Endothelial cell of umbilical vein (primary cell): Measurements from ENCODE around the gene EP300. TPM values are rescaled to one million over a fixed set of nuclear protein-coding genes. Genes with fewer than 3 reads are reported as not detected.
A peak's percentile ranks its signal among the peaks of the same experiment; 100 is the strongest.
"Not testable (repeated sequence)": the region's sequence is repeated elsewhere in the genome, so short reads cannot be mapped to it uniquely, and the experiment has no call there.

Experiments
- BruUV-seq: library from RNA; stranded (reverse); fragments of 400-500 nt; replicated peaks from 2 replicates; lab custom pipeline; 2021; lab: Mats Ljungman, UMichigan
- CTCF ChIA-PET: fragments of 300-600, 350-600 bp; sonication (Branson Sonifier 250); formaldehyde crosslinking; loops from one replicate; lab custom pipeline; 2021; ENCODE audit warnings: antibody characterized with exemption, inconsistent platforms; lab: Charles Lee
- POLR2A ChIA-PET: fragments of 300-600, 350-600 bp; sonication (Branson Sonifier 250); formaldehyde crosslinking; loops from one replicate; lab custom pipeline; 2021; ENCODE audit warnings: antibody characterized with exemption, inconsistent platforms; lab: Charles Lee
- DNase-seq: peaks from one replicate; pipeline ENCODE4 v3.0.0-alpha.2; 2011; ENCODE audit warnings: low read depth, low spot score
- FAIRE-seq: peaks from 2 replicates; lab custom pipeline; 2011; peaks lifted over from hg19 to GRCh38; lab: Jason Lieb, UNC
- H2AFZ ChIP-seq: 2 replicates; pipeline ENCODE4 v1.6.0; 2012; ENCODE audit warnings: low read depth, low read length, control low read depth, inconsistent platforms
- H3K27ac ChIP-seq: 2 replicates; pipeline ENCODE4 v1.5.1; 2011; ENCODE audit warnings: low read depth, mild to moderate bottlenecking, control low read depth, low read length, moderate library complexity; ENCODE audit not compliant: insufficient read depth
- H3K27me3 ChIP-seq, 2 experiments: 2 replicates each; pipeline versions ENCODE4 v1.6.0 to v1.6.1; 2011; ENCODE audit warnings: low read length in 2 of 2, mixed read lengths in 1 of 2; ENCODE audit not compliant: control insufficient read depth in 2 of 2, insufficient read depth in 2 of 2
- H3K36me3 ChIP-seq, 2 experiments: 2 replicates in 1 of 2; 3 replicates in 1 of 2; pipeline ENCODE4 v1.5.1; 2011; ENCODE audit warnings: low read length in 2 of 2, mild to moderate bottlenecking in 1 of 2, moderate library complexity in 1 of 2; ENCODE audit not compliant: control insufficient read depth in 2 of 2, insufficient read depth in 2 of 2; ENCODE audit errors: extremely low read depth in 1 of 2
- H3K4me1 ChIP-seq: 3 replicates; pipeline ENCODE4 v1.5.1; 2011; ENCODE audit warnings: mild to moderate bottlenecking, low read length; ENCODE audit not compliant: control insufficient read depth, insufficient read depth; ENCODE audit errors: extremely low read depth
- H3K4me2 ChIP-seq: 2 replicates; pipeline ENCODE4 v1.6.1; 2011; ENCODE audit warnings: low read length, control low read depth, mixed read lengths; ENCODE audit not compliant: insufficient read depth
- H3K4me3 ChIP-seq, 3 experiments: fragments of 200-600 bp in 1 of 3; sonication (generic), shearing (Covaris generic) in 1 of 3; replicated peaks in 1 of 3; 2 replicates each; pipeline ENCODE4 v1.5.1; 2011 to 2016; ENCODE audit warnings: control low read depth in 3 of 3, low read length in 3 of 3, mild to moderate bottlenecking in 2 of 3, inconsistent platforms in 1 of 3, low read depth in 1 of 3, moderate library complexity in 1 of 3; ENCODE audit not compliant: insufficient read depth in 1 of 3
- H3K79me2 ChIP-seq: 2 replicates; pipeline ENCODE4 v1.6.0; 2012; ENCODE audit warnings: low read length, inconsistent platforms; ENCODE audit not compliant: control insufficient read depth, insufficient read depth
- H3K9ac ChIP-seq: replicated peaks from 2 replicates; pipeline ENCODE3; 2011; ENCODE audit warnings: low read length, control low read depth; ENCODE audit not compliant: insufficient read depth; ENCODE audit errors: extremely low read depth
- H3K9me1 ChIP-seq: replicated peaks from 3 replicates; pipeline ENCODE4 v1.6.0; 2011; ENCODE audit warnings: mild to moderate bottlenecking, low read length; ENCODE audit not compliant: control insufficient read depth, insufficient read depth; ENCODE audit errors: extremely low read depth
- H3K9me3 ChIP-seq: replicated peaks from 2 replicates; pipeline ENCODE4 v1.5.1; 2012; ENCODE audit warnings: low read length, inconsistent platforms; ENCODE audit not compliant: control insufficient read depth, insufficient read depth
- H4K20me1 ChIP-seq: replicated peaks from 2 replicates; pipeline ENCODE3; 2011; ENCODE audit warnings: mild to moderate bottlenecking, low read length; ENCODE audit not compliant: control insufficient read depth, insufficient read depth; ENCODE audit errors: extremely low read depth
- FOS ChIP-seq: IDR thresholded peaks from 2 replicates; pipeline ENCODE4 v1.6.1; 2011; ENCODE audit warnings: mild to moderate bottlenecking, low read length, moderate library complexity, borderline replicate concordance; ENCODE audit not compliant: insufficient read depth
- MYC ChIP-seq: IDR thresholded peaks from one replicate; pipeline ENCODE4 v1.6.1; 2011; ENCODE audit warnings: mild to moderate bottlenecking, low read depth, low read length
- dilution Hi-C: fragments of 300-500 bp; cut with MboI; formaldehyde crosslinking; loops from one replicate; pipeline ENCODE4 v1.15.0; 2019; ENCODE audit warnings: low sequenced_read_pairs; ENCODE audit not compliant: extremely low pct_ligation_motif_present
- intact Hi-C: fragments of 100-400 bp; cut with micrococcal nuclease; formaldehyde crosslinking; loops from one replicate; pipeline ENCODE4 v1.10.0; 2022
- polyA plus RNA-seq, 4 experiments: library from polyadenylated mRNA; depleted of rRNA in 3 of 4; stranded (reverse) in 3 of 4; unstranded in 1 of 4; fragments of >200 nt; gene quantifications; 2 replicates each; pipeline versions ENCODE4 v1.2.1 to v1.2.3, GENCODE V29; 2011 to 2012; ENCODE audit warnings: missing spikeins in 1 of 4
- total RNA-seq: library from RNA; stranded (reverse); gene quantifications from 2 replicates; pipeline ENCODE4 v1.2.3, GENCODE V29; 2021
- TF ChIP-seq, protein P1 (sequence below), 2 donors: IDR thresholded peaks; 1 replicate in 1 of 2; 2 replicates in 1 of 2; pipeline ENCODE4 v1.5.1; 2011; ENCODE audit warnings: low read length in 2 of 2, mild to moderate bottlenecking in 2 of 2, moderate library complexity in 2 of 2, control low read depth in 1 of 2, inconsistent platforms in 1 of 2, low read depth in 1 of 2; ENCODE audit not compliant: insufficient read depth in 1 of 2; ENCODE audit errors: extremely low read depth in 1 of 2
- TF ChIP-seq, protein P2 (sequence below): IDR thresholded peaks from 2 replicates; pipeline ENCODE4 v1.6.1; 2011; ENCODE audit not compliant: insufficient read depth, insufficient read length

EP300 gene
- total and polyA plus RNA-seq, 2 donors (not counting 3 experiments of a cell fraction or from before 2014, with no cell fraction given): 24.4 to 63.0 TPM

DNA sequence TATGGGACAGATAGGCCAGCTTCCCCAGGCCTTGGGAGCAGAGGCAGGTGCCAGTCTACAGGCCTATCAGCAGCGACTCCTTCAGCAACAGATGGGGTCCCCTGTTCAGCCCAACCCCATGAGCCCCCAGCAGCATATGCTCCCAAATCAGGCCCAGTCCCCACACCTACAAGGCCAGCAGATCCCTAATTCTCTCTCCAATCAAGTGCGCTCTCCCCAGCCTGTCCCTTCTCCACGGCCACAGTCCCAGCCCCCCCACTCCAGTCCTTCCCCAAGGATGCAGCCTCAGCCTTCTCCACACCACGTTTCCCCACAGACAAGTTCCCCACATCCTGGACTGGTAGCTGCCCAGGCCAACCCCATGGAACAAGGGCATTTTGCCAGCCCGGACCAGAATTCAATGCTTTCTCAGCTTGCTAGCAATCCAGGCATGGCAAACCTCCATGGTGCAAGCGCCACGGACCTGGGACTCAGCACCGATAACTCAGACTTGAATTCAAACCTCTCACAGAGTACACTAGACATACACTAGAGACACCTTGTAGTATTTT is 86.1 kb downstream of the EP300 start:
- H2AFZ ChIP-seq: no peak overlapping the region
- no peaks in the 10 kb centered on the region for H3K9me3 ChIP-seq
- no peak overlapping the region for H3K9ac ChIP-seq
- no peak overlapping the region for H3K4me2 ChIP-seq
- peaks cover 29% of the 10 kb centered on the region for H3K4me1 ChIP-seq
- H3K27me3 ChIP-seq: no peaks in the 10 kb centered on the region
- BruUV-seq: TSS peak; percentile 15
- peaks cover 5 to 31% of the 10 kb centered on the region in 2 experiments for H3K36me3 ChIP-seq
- DNase-seq: no peak
- H4K20me1 ChIP-seq: no peaks in the 10 kb centered on the region
- dilution Hi-C loops: no loop called here
- intact Hi-C loops: no loop called here
- TF ChIP-seq FOS (no peak), MYC (no peak)
- TF ChIP-seq, protein P1, sequence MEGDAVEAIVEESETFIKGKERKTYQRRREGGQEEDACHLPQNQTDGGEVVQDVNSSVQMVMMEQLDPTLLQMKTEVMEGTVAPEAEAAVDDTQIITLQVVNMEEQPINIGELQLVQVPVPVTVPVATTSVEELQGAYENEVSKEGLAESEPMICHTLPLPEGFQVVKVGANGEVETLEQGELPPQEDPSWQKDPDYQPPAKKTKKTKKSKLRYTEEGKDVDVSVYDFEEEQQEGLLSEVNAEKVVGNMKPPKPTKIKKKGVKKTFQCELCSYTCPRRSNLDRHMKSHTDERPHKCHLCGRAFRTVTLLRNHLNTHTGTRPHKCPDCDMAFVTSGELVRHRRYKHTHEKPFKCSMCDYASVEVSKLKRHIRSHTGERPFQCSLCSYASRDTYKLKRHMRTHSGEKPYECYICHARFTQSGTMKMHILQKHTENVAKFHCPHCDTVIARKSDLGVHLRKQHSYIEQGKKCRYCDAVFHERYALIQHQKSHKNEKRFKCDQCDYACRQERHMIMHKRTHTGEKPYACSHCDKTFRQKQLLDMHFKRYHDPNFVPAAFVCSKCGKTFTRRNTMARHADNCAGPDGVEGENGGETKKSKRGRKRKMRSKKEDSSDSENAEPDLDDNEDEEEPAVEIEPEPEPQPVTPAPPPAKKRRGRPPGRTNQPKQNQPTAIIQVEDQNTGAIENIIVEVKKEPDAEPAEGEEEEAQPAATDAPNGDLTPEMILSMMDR (IDR thresholded peaks at IDR 0.05; ENCODE audit: extremely low read depth in 1 of 2, insufficient read depth in 1 of 2, low read depth in 1 of 2, low read length in 2 of 2): no peak
- TF ChIP-seq, protein P2, sequence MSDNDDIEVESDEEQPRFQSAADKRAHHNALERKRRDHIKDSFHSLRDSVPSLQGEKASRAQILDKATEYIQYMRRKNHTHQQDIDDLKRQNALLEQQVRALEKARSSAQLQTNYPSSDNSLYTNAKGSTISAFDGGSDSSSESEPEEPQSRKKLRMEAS: no peak
- H3K4me3 ChIP-seq: no peak overlapping the region
- no peak overlapping the region for H3K27ac ChIP-seq
- no peaks in the 10 kb centered on the region for H3K9me1 ChIP-seq
- H3K79me2 ChIP-seq: no peaks in the 10 kb centered on the region
- POLR2A ChIA-PET: no interaction called here
- FAIRE-seq: no peak
- CTCF ChIA-PET: no interaction called here

DNA sequence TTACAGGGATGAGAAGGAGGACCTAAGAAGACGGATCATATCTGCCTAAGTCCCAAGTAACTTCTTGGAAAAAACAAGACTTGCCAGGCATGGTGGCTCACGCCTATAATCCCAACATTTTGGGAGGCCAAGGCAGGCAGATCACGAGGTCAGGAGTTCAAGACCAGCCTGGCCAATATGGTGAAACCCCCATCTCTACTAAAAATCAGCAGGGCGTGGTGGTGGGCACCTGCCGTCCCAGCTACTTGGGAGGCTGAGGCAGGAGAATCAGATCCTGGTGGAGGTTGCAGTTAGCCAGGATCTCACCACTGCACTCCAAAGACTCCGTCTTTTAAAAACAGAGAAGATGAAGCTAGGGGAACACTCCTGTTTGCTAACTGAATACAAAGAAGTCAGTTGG is 88.0 kb downstream of the EP300 start:
- intact Hi-C loops: loop anchor here (5.0 kb wide), 2 partner anchors 107 to 228 kb away; partner anchors contain the start of genes RANGAP1 and RBX1
- H3K79me2 ChIP-seq, H3K9ac ChIP-seq, H3K27me3 ChIP-seq, H2AFZ ChIP-seq, BruUV-seq, H3K9me1 ChIP-seq, DNase-seq, H3K4me2 ChIP-seq, dilution Hi-C loops, H3K4me3 ChIP-seq, H3K27ac ChIP-seq, H3K9me3 ChIP-seq, H4K20me1 ChIP-seq, POLR2A ChIA-PET: not testable (repeated sequence)
- peak; percentile 74 for FAIRE-seq
- Histone ChIP-seq H3K36me3 (peaks cover 4 to 29% of the 10 kb centered on the region in 2 experiments), H3K4me1 (peaks cover 40% of the 10 kb centered on the region)
- CTCF ChIA-PET: interaction anchor here (0.6 to 2.7 kb wide), 3 partner anchors 8 to 357 kb away, joined by 3 to 13 read pairs (median 9); no protein-coding TSS in a partner anchor
